Calu3 (cell line): ENCODE measurements around the gene GAB3. TPM values are rescaled to one million over a fixed set of nuclear protein-coding genes. Genes with fewer than 3 reads are reported as not detected.
"Not testable (repeated sequence)": the region's sequence is repeated elsewhere in the genome, so short reads cannot be mapped to it uniquely, and the experiment has no call there.

Experiments used
- BruUV-seq: library from RNA; stranded (reverse); fragments of 400-500 nt; replicated peaks from 2 replicates; lab custom pipeline; 2021; lab: Mats Ljungman, UMichigan
- CTCF ChIA-PET: fragments of 300-600 bp; sonication (Branson Sonifier 250); formaldehyde crosslinking; loops from one replicate; lab custom pipeline; 2022; ENCODE audit warnings: antibody characterized with exemption; lab: Charles Lee
- DNase-seq: peaks from one replicate; pipeline ENCODE4 v3.0.0; 2022
- H3K27ac Mint-ChIP-seq: one replicate; pipeline ENCODE4 v1.8.0; 2022; ENCODE audit warnings: mixed read lengths; ENCODE audit not compliant: unreplicated experiment
- H3K27me3 Mint-ChIP-seq: one replicate; pipeline ENCODE4 v1.8.0; 2022; ENCODE audit warnings: mixed read lengths; ENCODE audit not compliant: unreplicated experiment
- H3K36me3 Mint-ChIP-seq: one replicate; pipeline ENCODE4 v1.8.0; 2022; ENCODE audit warnings: mild to moderate bottlenecking, moderate library complexity, mixed read lengths; ENCODE audit not compliant: insufficient read depth, unreplicated experiment
- H3K4me1 Mint-ChIP-seq: one replicate; pipeline ENCODE4 v1.8.0; 2022; ENCODE audit warnings: mild to moderate bottlenecking, low read depth, mixed read lengths; ENCODE audit not compliant: unreplicated experiment
- H3K4me3 Mint-ChIP-seq: one replicate; pipeline ENCODE4 v1.8.0; 2022; ENCODE audit warnings: mild to moderate bottlenecking, low read depth, moderate library complexity, mixed read lengths; ENCODE audit not compliant: unreplicated experiment
- H3K9me3 Mint-ChIP-seq: one replicate; pipeline ENCODE4 v1.8.0; 2022; ENCODE audit warnings: low read depth, mixed read lengths; ENCODE audit not compliant: unreplicated experiment
- intact Hi-C: fragments of 100-400 bp; cut with micrococcal nuclease; formaldehyde crosslinking; loops from one replicate; pipeline ENCODE4 v1.10.0; 2022; ENCODE audit not compliant: unreplicated experiment
- total RNA-seq: library from RNA; stranded (reverse); gene quantifications from 2 replicates; pipeline ENCODE4 v1.2.3, GENCODE V29; 2022

GAB3 gene
- total RNA-seq, 1 experiment from 2014 or later: not detected

DNA sequence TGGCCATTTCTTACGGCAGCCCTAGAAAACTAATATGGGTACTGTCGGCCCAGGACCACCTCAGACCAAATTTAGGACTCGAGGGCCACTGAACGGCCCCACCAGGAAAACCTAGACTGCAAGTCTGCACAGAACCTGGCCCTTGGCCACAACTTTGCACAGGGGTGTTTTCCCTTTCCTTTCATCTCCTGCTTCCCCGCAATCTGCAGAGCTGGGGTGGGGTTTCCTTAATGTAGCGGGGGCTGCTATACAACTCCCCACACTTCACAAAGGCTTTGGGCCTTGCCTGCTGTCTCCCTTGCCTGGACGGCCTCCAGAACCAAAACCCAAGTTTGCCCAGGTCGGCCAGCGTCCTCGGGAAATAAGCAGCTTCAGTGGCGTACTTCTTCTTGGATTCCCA is 119.9 kb downstream of the GAB3 start:
- intact Hi-C loops, H3K4me1 Mint-ChIP-seq, H3K9me3 Mint-ChIP-seq, DNase-seq, H3K27me3 Mint-ChIP-seq, CTCF ChIA-PET, H3K36me3 Mint-ChIP-seq, BruUV-seq, H3K4me3 Mint-ChIP-seq, H3K27ac Mint-ChIP-seq: not testable (repeated sequence)

DNA sequence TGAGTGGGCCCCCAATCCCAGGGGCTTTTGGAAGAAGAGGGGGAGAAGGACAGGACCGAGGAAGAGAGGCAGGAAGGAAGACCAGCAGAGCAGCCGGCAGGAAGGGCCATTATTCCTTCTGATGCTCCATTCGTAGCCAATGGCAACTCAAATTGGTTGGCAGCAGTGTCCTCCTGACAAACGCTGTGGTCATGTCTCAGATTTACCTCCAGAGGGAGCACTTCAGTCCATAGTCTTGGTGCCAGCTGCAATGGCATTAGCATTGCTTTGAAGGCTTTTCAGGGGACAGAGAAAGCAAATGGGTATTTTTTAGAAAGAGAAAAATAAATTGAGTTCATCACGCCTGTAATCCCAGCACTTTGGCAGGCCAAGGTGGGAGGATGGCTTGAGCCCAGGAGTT is 121.9 kb downstream of the GAB3 start:
- H3K36me3 Mint-ChIP-seq, H3K4me1 Mint-ChIP-seq, intact Hi-C loops, H3K27ac Mint-ChIP-seq, H3K9me3 Mint-ChIP-seq, H3K4me3 Mint-ChIP-seq, DNase-seq, H3K27me3 Mint-ChIP-seq, CTCF ChIA-PET, BruUV-seq: not testable (repeated sequence)

Other genes with a start within 250 kb of the GAB3 start
- gene FAM3A, start 234.8 kb downstream of the GAB3 start, total RNA-seq: 36.8 and 39.5 TPM in 2 replicates
- 180 and 229 TPM in 2 replicates for gene G6PD, start 204.2 kb downstream of the GAB3 start, total RNA-seq
- gene IKBKG, start 203.5 kb downstream of the GAB3 start, total RNA-seq: 39.9 and 46.3 TPM in 2 replicates
- not detected in 2 replicates for gene CTAG1A, start 165.9 kb downstream of the GAB3 start, total RNA-seq
- not detected in 2 replicates for gene CTAG1B, start 131.8 kb downstream of the GAB3 start, total RNA-seq
- gene CTAG2, start 97.5 kb downstream of the GAB3 start, total RNA-seq: not detected in 2 replicates
- 112 and 120 TPM in 2 replicates for gene DKC1, start 11.8 kb upstream of the GAB3 start, total RNA-seq
- 1.3 TPM in 1 of 2 replicates, not detected in the other for gene MPP1, start 54.4 kb upstream of the GAB3 start, total RNA-seq
- gene SMIM9, start 83.6 kb upstream of the GAB3 start, total RNA-seq: not detected in 2 replicates
- 20.8 and 24.4 TPM in 2 replicates for gene F8A1, start 135.3 kb upstream of the GAB3 start, total RNA-seq